Neural crest cell (in vitro differentiated cells): ENCODE measurements around the gene APC. TPM values are rescaled to one million over a fixed set of nuclear protein-coding genes. Genes with fewer than 3 reads are reported as not detected.
"Not testable (repeated sequence)": the region's sequence is repeated elsewhere in the genome, so short reads cannot be mapped to it uniquely, and the experiment has no call there.

Experiments used
- DNase-seq: peaks from one replicate; pipeline ENCODE4 v3.0.0; 2021; ENCODE audit warnings: low read depth, mixed read lengths, low spot score
- H3K27ac Mint-ChIP-seq: one replicate; pipeline ENCODE4 v1.8.0; 2021; ENCODE audit warnings: mild to moderate bottlenecking, mixed read lengths; ENCODE audit not compliant: unreplicated experiment
- H3K27me3 Mint-ChIP-seq: 2 replicates; pipeline ENCODE4 v1.8.0; 2021; ENCODE audit warnings: low read depth, mild to moderate bottlenecking, mixed read lengths
- H3K36me3 Mint-ChIP-seq: 2 replicates; pipeline ENCODE4 v1.8.0; 2021; ENCODE audit warnings: low read depth, mild to moderate bottlenecking, mixed read lengths
- H3K4me1 Mint-ChIP-seq: 2 replicates; pipeline ENCODE4 v1.8.0; 2021; ENCODE audit warnings: mixed read lengths
- H3K4me3 Mint-ChIP-seq: one replicate; pipeline ENCODE4 v1.8.0; 2021; ENCODE audit warnings: mild to moderate bottlenecking, mixed read lengths
- H3K9me3 Mint-ChIP-seq: 2 replicates; pipeline ENCODE4 v1.8.0; 2021; ENCODE audit warnings: mixed read lengths
- total RNA-seq: library from RNA; stranded (reverse); gene quantifications from 2 replicates; pipeline ENCODE4 v1.2.1, GENCODE V29; 2021
- TF ChIP-seq, protein P1 (sequence below): fragments of 200-600 bp; sonication (generic); conservative IDR thresholded peaks from 2 replicates; pipeline ENCODE4 v1.5.0; 2021; ENCODE audit warnings: antibody characterized with exemption, mild to moderate bottlenecking

Gene APC
- total RNA-seq, 1 donor from 2014 or later, result 48.4 TPM

DNA sequence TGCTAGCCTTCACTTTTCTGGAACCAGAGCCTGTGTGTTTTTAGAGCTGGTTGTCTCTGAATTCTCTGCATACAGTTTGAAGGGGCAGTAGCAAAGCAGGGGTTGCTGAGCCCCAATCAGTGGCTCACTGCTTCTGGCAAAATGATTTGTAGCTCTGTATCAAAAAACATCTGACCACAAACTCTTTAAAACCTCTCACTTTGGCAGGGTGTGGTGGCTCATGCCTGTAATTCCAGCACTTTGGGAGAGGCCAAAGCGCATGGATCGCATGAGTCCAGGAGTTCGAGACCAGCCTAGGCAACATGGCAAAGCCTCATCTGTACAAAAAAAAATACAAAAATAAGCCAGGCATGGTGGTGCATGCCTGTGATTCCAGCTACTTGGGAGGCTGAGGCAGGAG is 28.3 kb upstream of the APC start:
- Mint-ChIP-seq H3K27ac (no peak overlapping the region), H3K27me3 (no peaks in the 10 kb centered on the region), H3K4me3 (peak overlapping the region; percentile 94), H3K9me3 (no peaks in the 10 kb centered on the region), H3K36me3 (peaks cover 2% of the 10 kb centered on the region), H3K4me1 (peaks cover 41% of the 10 kb centered on the region)
- no peak for DNase-seq
- TF ChIP-seq, protein P1, sequence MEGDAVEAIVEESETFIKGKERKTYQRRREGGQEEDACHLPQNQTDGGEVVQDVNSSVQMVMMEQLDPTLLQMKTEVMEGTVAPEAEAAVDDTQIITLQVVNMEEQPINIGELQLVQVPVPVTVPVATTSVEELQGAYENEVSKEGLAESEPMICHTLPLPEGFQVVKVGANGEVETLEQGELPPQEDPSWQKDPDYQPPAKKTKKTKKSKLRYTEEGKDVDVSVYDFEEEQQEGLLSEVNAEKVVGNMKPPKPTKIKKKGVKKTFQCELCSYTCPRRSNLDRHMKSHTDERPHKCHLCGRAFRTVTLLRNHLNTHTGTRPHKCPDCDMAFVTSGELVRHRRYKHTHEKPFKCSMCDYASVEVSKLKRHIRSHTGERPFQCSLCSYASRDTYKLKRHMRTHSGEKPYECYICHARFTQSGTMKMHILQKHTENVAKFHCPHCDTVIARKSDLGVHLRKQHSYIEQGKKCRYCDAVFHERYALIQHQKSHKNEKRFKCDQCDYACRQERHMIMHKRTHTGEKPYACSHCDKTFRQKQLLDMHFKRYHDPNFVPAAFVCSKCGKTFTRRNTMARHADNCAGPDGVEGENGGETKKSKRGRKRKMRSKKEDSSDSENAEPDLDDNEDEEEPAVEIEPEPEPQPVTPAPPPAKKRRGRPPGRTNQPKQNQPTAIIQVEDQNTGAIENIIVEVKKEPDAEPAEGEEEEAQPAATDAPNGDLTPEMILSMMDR, result no peak

DNA sequence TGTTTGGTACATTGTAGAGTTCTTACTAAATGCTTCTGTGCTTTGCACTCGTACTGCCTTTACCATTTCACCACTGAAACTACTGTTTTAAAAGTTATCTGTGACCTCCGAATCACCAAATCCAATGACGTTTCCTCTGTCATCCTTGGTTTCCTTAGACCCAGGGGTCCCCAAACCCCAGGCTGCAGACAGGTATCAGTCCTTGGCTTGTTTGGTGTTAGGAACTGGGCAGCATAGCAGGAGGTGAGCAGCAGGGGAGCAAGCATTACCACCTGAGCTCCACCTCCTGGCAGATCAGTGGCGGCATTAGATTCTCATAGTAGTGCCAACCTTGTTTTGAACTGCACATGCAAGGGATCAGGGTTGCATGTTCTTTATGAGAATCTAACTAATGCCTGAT is 26.8 kb upstream of the APC start:
- Mint-ChIP-seq H3K27ac (no peak overlapping the region), H3K27me3 (no peaks in the 10 kb centered on the region), H3K36me3 (peaks cover 2% of the 10 kb centered on the region), H3K4me1 (peaks cover 41% of the 10 kb centered on the region), H3K9me3 (no peaks in the 10 kb centered on the region), H3K4me3 (peak overlapping the region; percentile 76)
- TF ChIP-seq, protein P1, result no peak
- DNase-seq, result no peak

DNA sequence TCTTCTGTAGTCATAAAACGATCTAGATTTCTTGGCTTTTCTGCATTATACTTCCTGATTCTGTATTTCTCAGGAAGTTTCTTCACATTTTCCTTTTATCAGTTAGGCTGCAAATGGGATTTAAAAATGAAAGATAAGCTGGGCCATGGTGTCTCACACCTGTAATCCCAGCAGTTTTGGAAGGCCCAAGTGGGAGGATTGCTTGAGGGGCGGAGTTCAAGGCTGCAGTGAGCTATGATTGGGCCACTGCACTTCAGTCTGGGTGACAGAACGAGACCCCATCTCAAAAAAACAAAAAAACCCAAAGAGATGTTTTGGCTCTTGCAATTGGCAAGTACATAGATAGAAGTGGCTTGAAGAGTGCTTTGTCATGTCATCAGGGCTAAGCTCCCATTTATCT is 26.2 kb upstream of the APC start:
- Mint-ChIP-seq H3K9me3 (no peaks in the 10 kb centered on the region), H3K27me3 (no peaks in the 10 kb centered on the region), H3K27ac (no peak overlapping the region), H3K36me3 (peaks cover 2% of the 10 kb centered on the region), H3K4me1 (peaks cover 41% of the 10 kb centered on the region), H3K4me3 (peak overlapping the region; percentile 16)
- TF ChIP-seq, protein P1, result no peak
- no peak for DNase-seq

DNA sequence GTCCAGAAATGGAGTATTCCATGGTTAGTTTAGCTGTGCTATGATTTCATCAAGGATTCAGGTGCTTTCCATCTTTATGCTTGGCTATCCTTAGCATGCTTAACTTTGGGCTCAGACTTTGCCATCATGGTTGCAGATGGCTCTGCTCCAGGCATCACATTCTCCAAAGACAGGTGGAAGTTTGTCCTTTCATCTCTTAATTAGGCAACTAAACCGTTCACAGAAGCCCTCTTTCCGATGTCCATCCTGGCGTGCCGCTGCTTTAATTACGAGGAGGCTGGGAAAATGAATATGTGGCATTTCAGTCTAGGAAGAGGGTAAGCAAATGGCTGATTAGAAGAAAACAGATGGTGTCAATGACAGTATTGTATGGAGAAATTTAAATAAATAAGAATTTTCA is 24.5 kb upstream of the APC start:
- Mint-ChIP-seq H3K9me3 (no peaks in the 10 kb centered on the region), H3K27me3 (no peaks in the 10 kb centered on the region), H3K36me3 (peaks cover 2% of the 10 kb centered on the region), H3K27ac (no peak overlapping the region), H3K4me3 (peak overlapping the region; percentile 13), H3K4me1 (peaks cover 35% of the 10 kb centered on the region)
- TF ChIP-seq, protein P1, result no peak
- DNase-seq, result no peak

DNA sequence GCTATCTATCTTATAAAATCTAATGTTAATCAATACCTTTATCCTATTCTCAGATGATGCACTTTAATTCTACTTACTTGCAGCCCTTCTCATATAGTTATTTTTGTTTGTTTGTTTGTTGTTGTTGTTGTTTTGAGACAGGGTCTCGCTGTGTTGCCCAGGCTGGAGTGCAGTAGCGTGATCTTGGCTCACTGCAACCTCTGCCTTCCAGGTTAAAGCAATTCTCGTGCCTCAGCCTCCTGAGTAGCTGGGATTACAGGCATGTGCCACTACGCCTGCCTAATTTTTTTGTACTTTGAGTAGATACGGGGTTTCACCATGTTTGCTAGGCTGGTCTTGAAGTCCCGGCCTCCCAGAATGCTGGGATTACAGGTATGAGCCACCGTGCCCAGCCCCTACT is 20.8 kb upstream of the APC start:
- not testable (repeated sequence) for H3K4me3 Mint-ChIP-seq, DNase-seq, H3K27ac Mint-ChIP-seq, H3K9me3 Mint-ChIP-seq, H3K36me3 Mint-ChIP-seq, H3K27me3 Mint-ChIP-seq
- H3K4me1 Mint-ChIP-seq, result peaks cover 20% of the 10 kb centered on the region

DNA sequence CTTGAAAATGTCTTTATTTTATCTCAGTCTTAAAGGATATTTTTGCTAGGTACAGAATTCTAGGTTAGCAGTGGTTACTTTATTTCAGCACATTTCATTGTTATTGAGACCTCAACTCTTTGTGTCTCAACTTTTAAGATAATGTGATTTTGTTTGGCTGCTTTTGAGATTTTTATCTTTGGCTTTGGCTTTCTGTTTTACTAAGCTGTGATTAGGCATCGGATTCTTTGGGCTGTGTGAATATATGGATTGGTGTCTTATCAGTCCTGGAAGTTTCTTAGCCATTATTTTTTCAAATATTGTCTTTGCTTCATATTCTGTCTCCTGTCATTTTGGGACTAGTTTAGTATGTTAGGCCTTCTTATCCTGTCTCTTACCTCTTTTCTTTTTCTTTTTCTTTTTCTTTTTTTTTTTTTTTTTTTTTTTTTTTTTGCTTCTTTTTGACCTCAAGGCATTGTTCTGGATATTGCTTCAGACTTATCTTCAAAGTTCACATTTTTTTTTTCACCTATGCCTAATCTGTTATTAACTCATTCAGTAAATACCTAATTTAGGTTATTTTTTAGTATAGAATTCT is 20.1 kb upstream of the APC start:
- H3K27ac Mint-ChIP-seq, result no peak overlapping the region
- peaks cover 14% of the 10 kb centered on the region for H3K4me1 Mint-ChIP-seq
- H3K36me3 Mint-ChIP-seq, result peaks cover 3% of the 10 kb centered on the region
- H3K9me3 Mint-ChIP-seq, result peaks cover 3% of the 10 kb centered on the region
- DNase-seq, result no peak
- TF ChIP-seq, protein P1, result no peak
- H3K4me3 Mint-ChIP-seq, result no peak overlapping the region
- H3K27me3 Mint-ChIP-seq, result no peaks in the 10 kb centered on the region
